Right atrium auricular region (tissue), 2 donors: ENCODE data around the gene GIPC3. TPM values are rescaled to one million over a fixed set of nuclear protein-coding genes. Genes with fewer than 3 reads are reported as not detected.
"Not testable (repeated sequence)": the region's sequence is repeated elsewhere in the genome, so short reads cannot be mapped to it uniquely, and the experiment has no call there.

Source experiments
- DNase-seq: peaks from one replicate; pipeline ENCODE4 v3.0.0-alpha.2; 2019; ENCODE audit warnings: low spot score
- H3K27ac ChIP-seq, 2 donors: fragments of 200-600 bp; sonication (generic); 1 replicate in 1 of 2; 2 replicates in 1 of 2; pipeline ENCODE4 v1.5.1; 2016 to 2019
- H3K27me3 ChIP-seq, 2 donors: fragments of 200-600 bp; sonication (generic); one replicate each; pipeline versions ENCODE4 v1.5.1 to v1.6.0; 2017 to 2019
- H3K36me3 ChIP-seq: fragments of 200-600 bp; sonication (generic); one replicate; pipeline ENCODE4 v1.5.1; 2016
- H3K4me1 ChIP-seq, 2 donors: fragments of 200-600 bp; sonication (generic); one replicate each; pipeline versions ENCODE4 v1.5.1 to v1.6.0; 2017 to 2019
- H3K4me3 ChIP-seq, 2 donors: fragments of 200-600 bp; sonication (generic); 1 replicate in 1 of 2; 2 replicates in 1 of 2; pipeline ENCODE4 v1.5.1; 2017 to 2019; ENCODE audit warnings: mild to moderate bottlenecking in 1 of 2, moderate library complexity in 1 of 2
- H3K9me3 ChIP-seq, 2 donors: fragments of 200-600 bp; sonication (generic); one replicate each; pipeline ENCODE4 v1.5.1; 2019
- CTCF ChIP-seq, 2 donors: fragments of 200-600 bp; sonication (generic); IDR thresholded peaks; one replicate each; pipeline ENCODE4 v1.5.1; 2019; ENCODE audit warnings: antibody characterized with exemption in 2 of 2
- total RNA-seq, 2 donors: library from RNA; depleted of rRNA; stranded (reverse); fragments of >200 nt; gene quantifications; one replicate each; pipeline ENCODE4 v1.1.0, GENCODE V29; 2016

Gene GIPC3
- total RNA-seq, 2 donors from 2014 or later: 0.96 to 1.5 TPM

GRCh38 chr19:3577723-3578344, 7.4 kb upstream of the GIPC3 start:
- TF ChIP-seq CTCF (IDR thresholded peaks at IDR 0.05): no peak
- no peak overlapping the region for H3K27ac ChIP-seq
- H3K27me3 ChIP-seq: no peaks in the 10 kb centered on the region
- peaks cover 0 to 22% of the 10 kb centered on the region in 2 donors for H3K4me1 ChIP-seq
- peaks cover 5% of the 10 kb centered on the region for H3K36me3 ChIP-seq
- no peaks in the 10 kb centered on the region for H3K9me3 ChIP-seq
- no peak overlapping the region for H3K4me3 ChIP-seq
- DNase-seq: no peak

- Histone ChIP-seq H3K4me1 (peaks cover 0 to 19% of the 10 kb centered on the region in 2 donors), H3K27ac (no peak overlapping the region), H3K36me3 (peaks cover 5% of the 10 kb centered on the region), H3K9me3 (no peaks in the 10 kb centered on the region), H3K27me3 (no peaks in the 10 kb centered on the region), H3K4me3 (no peak overlapping the region)
- TF ChIP-seq CTCF (IDR thresholded peaks at IDR 0.05): no peak
- DNase-seq: no peak
Measured at GRCh38 chr19:3578390-3578789, 6.9 kb upstream of the GIPC3 start.

- Histone ChIP-seq H3K36me3 (no peaks in the 10 kb centered on the region), H3K9me3 (no peaks in the 10 kb centered on the region), H3K4me3 (no peak overlapping the region), H3K27me3 (no peaks in the 10 kb centered on the region), H3K27ac (peak overlapping the region; percentile 2 to 63), H3K4me1 (peaks cover 0 to 16% of the 10 kb centered on the region in 2 donors)
- peak; percentile 74 for DNase-seq
- no peak for TF ChIP-seq CTCF (IDR thresholded peaks at IDR 0.05)
Measured at GRCh38 chr19:3580156-3580934, 4.9 kb upstream of the GIPC3 start.

GRCh38 chr19:3581792-3582191, 3.5 kb upstream of the GIPC3 start:
- not testable (repeated sequence) for H3K4me3 ChIP-seq, H3K27me3 ChIP-seq, H3K9me3 ChIP-seq, H3K36me3 ChIP-seq, H3K27ac ChIP-seq, DNase-seq
- H3K4me1 ChIP-seq: peaks cover 0 to 18% of the 10 kb centered on the region in 2 donors

- not testable (repeated sequence) for DNase-seq, H3K4me3 ChIP-seq, H3K9me3 ChIP-seq, H3K27ac ChIP-seq, H3K27me3 ChIP-seq, H3K36me3 ChIP-seq
- peaks cover 0 to 19% of the 10 kb centered on the region in 2 donors for H3K4me1 ChIP-seq
Measured at GRCh38 chr19:3584036-3584802, 1.1 kb upstream of the GIPC3 start.

- H3K36me3 ChIP-seq: no peaks in the 10 kb centered on the region
- no peaks in the 10 kb centered on the region for H3K9me3 ChIP-seq
- H3K4me1 ChIP-seq: peaks cover 0 to 19% of the 10 kb centered on the region in 2 donors
- H3K27me3 ChIP-seq: peaks cover 3 to 6% of the 10 kb centered on the region in 2 donors
- no peak overlapping the region for H3K27ac ChIP-seq
- TF ChIP-seq CTCF (IDR thresholded peaks at IDR 0.05): peak; percentile 28 to 72
- H3K4me3 ChIP-seq: peak overlapping the region; percentile 23 to 43
- DNase-seq: no peak
Measured at GRCh38 chr19:3586127-3586626, 899 bp downstream of the GIPC3 start.
